ENCODE measurements around the gene ROBO1.

ROBO1 gene

DNA sequence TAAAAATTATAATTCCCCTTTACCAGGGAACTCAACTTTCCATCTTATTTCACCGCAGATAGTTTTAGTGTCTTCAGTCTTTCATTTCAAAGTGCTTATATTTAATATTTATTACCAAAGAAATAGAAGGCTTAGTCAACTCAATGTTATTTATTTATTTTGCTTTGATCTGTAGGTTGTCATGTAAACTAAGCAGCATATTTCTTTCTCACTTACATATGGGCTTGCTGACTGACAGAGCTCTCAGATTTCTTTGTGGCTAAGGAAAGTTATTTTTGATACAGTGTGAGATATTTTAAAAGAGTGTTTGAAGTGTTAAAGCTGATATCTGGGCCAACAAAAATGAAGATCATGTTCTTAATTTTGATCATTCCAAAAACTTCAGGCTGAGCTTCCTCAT is 331.4 kb downstream of the ROBO1 start:
- no peak for DNase-seq

DNA sequence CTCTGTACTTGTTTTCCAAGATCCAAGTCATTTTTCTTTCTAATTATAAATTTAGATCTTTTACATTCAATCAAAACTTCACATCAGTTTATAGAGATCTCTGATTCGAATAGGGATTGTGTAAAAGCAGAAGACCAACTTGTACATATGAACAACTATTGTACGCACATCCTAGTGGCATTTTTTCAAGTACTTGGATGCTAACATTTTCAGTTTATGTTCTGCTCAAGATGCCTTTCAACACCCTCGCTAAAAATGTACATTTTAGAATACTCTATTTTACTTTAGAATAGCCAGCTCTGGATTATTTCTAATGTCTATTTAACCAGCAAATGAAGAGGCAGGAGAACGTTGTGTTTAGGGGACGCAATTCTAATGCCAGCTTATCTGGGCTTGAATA is 340.7 kb downstream of the ROBO1 start:
- no peak for DNase-seq

- DNase-seq: no peak
Measured at GRCh38 chr3:79424811-79425210, 343.0 kb downstream of the ROBO1 start.

- no peak for DNase-seq
Measured at GRCh38 chr3:79423417-79423816, 344.4 kb downstream of the ROBO1 start.

DNA sequence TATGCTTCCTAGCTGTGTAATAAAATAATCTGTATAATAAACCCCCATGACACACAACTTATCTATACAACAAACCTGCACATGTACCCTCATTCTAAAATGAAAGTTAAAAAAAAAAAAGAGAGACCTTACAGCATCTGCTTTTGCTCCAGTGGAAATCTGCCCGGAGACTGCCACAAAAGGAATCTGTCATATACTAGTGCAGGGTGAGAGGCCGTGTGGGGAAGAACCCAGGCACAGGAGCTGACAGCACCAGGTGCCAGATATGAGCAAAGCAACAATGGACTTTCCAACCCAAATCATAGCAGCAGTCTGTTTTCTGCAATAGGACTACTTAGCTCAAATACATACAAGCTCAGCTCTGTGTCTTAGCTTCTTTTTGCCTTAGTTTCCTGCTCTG is 346.5 kb downstream of the ROBO1 start:
- DNase-seq: no peak

- DNase-seq: no peak
Measured at GRCh38 chr3:79418855-79419621, 348.8 kb downstream of the ROBO1 start.

GRCh38 chr3:79415356-79415755 is 352.4 kb downstream of the ROBO1 start:
- DNase-seq: no peak

DNA sequence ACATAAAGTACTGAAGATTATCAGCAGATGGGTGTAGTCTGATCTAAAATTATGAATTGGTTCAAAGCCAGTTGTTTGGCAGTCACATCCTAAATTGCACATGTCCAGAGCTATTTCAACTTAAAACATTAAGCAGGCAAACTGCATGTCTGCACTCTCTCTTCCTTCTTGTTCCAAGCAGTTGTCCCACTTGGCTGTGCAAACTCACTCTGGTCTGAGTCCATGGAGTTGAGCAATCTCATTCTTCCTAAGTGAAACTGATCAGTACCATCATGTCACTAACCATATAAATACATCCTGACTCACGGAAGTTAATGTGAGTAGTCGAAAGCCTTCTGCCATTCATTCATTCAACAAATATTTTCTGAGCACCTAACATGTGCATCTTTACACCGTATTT is 353.0 kb downstream of the ROBO1 start:
- DNase-seq: no peak

- DNase-seq: no peak
Measured at GRCh38 chr3:79414035-79414434, 353.8 kb downstream of the ROBO1 start.

DNA sequence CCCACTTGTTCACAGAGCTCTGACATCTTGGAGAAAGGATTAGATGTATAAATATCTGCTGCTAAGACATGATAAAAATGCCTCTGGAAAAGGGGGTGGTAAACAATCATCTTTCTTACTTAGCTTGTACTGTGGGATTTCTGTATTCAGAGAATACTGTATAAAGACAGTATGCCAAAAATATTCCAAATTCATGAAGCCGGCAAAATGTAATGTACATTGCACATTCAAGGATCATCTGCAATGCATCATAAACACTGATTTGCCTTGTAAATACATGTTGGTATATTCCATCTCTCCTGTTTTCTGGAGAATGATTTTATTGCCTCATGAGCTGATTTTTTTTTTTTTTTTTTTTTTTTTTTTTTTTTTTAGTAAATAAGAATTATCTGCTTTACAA is 355.3 kb downstream of the ROBO1 start:
- no peak for DNase-seq

DNA sequence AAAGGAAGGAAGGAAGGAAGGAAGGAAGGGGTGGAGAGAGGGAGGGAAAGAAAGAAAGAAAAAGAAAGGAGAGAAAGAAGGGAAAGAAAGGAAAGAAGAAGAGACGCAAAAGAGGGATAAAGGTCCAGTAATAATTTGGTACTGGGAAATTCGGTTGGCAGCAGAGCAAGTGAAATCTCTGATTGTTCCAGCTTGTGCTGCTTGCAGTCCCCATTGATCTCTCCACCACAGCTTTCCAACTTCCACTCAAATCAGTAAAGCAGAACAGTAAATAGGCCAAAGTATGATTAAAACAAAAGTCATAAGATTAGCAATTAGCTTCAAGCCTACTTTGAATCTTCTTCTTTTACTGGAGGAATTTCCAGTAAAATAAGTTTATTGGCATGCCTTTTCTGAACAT is 357.2 kb downstream of the ROBO1 start:
- DNase-seq: no peak

DNA sequence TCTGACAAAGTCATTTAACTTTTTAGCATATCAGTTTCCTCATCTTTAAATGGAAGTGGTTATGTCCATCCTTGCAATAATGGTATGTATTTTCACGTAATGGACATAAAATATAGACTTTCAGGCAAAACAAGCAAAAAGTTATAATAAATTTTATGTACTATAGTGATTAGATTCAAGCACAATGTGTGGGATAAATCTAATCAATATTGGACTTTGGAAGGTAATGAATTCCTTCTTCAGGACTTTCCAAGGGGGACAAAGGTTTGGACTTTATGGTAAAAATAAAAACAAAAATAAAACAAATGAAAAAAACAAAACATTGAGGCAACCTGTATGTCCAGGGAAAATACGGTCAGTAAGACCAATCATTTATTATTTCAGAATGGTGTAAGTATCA is 357.7 kb downstream of the ROBO1 start:
- DNase-seq: no peak

GRCh38 chr3:79406175-79406574 is 361.6 kb downstream of the ROBO1 start:
- no peak for DNase-seq

GRCh38 chr3:79405183-79405582 is 362.6 kb downstream of the ROBO1 start:
- DNase-seq: no peak

- DNase-seq: no peak
Measured at GRCh38 chr3:79396595-79396994, 371.2 kb downstream of the ROBO1 start.

GRCh38 chr3:79392479-79392878 is 375.3 kb downstream of the ROBO1 start:
- DNase-seq: no peak

GRCh38 chr3:79390352-79390751 is 377.4 kb downstream of the ROBO1 start:
- DNase-seq: no peak

DNA sequence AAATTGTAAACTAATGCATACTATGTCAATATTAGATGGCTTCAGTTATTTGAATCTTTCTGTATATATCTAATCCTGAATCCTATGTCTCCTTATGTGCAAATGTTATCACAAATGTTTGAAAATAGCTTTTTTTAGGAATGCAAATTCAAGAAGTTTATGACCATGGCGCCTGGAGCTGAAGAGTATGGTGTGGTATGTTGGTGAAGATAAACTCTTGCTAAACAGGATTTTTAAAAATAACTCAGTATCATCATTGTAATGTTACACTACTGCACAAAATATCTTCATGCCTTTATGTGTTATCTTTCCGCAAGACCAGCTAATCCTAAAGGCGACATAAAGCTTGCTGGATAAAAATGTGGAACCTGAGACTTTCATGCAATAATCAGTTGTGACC is 382.6 kb downstream of the ROBO1 start:
- DNase-seq: no peak

GRCh38 chr3:79383402-79384012 is 384.3 kb downstream of the ROBO1 start:
- no peak for DNase-seq

- no peak for DNase-seq
Measured at GRCh38 chr3:79380581-79380980, 387.2 kb downstream of the ROBO1 start.

DNA sequence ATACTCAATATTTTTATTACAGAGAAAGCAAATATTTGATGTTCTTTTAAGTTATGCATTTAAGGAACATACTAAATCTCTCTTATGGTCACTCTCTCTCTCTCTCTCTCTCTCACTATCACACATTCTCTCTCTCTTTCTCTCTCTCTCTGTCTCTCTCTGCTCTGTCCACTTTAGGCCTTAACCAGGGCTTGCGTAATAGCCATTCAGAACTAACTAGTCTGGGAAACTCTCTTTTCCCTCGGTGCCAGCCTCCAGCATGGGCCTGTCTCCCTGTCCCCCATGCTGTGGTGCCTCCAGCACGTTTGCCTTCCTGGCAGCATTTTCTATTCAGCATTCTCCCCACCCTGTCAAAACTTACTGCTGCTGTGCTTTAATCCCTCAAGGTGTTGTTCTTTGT is 389.7 kb downstream of the ROBO1 start:
- DNase-seq: no peak

- no peak for DNase-seq
Measured at GRCh38 chr3:79369306-79369705, 398.5 kb downstream of the ROBO1 start.

DNA sequence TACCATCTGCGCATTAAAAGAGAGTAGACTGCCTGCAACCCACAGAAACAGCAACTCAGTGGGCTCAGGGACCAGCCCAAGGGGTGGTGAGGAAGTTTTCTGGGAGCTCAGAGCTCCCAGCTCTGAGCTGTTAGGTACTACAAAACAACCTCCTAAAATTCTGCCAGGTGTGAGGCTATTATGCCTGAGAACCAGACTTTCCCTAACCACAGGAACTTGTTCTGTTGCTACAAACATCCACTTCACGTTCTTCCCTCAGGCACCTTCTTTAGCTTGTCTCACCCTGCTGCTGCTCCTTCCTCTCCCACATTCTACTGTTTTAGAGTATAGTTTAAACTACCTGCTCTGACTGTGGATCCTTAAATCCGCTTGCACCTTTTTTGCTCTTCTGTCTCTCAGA is 399.4 kb downstream of the ROBO1 start:
- DNase-seq: no peak

DNA sequence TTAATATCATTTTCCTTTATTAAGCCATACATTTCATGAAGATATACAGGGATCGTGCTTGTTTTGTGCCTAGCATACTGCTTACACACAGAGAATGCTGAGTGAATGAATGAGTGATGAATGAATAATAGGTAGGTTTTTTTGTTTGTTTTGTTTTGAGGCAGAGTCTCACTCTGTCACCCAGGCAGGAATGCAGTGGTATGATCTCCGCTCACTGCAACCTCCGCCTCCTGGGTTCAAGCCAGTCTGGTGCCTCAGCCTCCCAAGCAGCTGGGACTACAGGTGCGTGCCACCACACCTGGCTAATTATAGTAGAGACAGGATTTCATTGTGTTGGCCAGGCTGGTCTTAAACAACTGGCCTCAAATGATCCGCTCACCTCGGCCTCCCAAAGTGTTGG is 400.0 kb downstream of the ROBO1 start:
- DNase-seq: no peak

GRCh38 chr3:79367066-79367465 is 400.7 kb downstream of the ROBO1 start:
- no peak for DNase-seq

Data from CD4-positive, alpha-beta T cell treated with Interleukin-12 subunit alpha and Interleukin-12 subunit beta, for 1 hour (primary cell).